Erythroblast (primary cell): ENCODE data around the gene SLC22A23.

Experiments
- GATA1 ChIP-seq: IDR thresholded peaks from 2 replicates; pipeline ENCODE4 v1.6.1; 2011; ENCODE audit warnings: low read depth, mild to moderate bottlenecking, control low read depth, low read length, moderate library complexity
- POLR2A ChIP-seq: IDR thresholded peaks from 2 replicates; pipeline ENCODE4 v1.6.1; 2011; ENCODE audit warnings: mild to moderate bottlenecking, low read length

GRCh38 chr6:3277251-3277650 is 179.6 kb downstream of the SLC22A23 start:
- TF ChIP-seq POLR2A, result no peak
- no peak for TF ChIP-seq GATA1
